DMS 273 (cell line): Measurements from ENCODE around the gene ABHD10.

Experiments
- DNase-seq: peaks from one replicate; lab custom pipeline; 2025; ENCODE audit not compliant: unreplicated experiment; lab: John Stamatoyannopoulos, UW

Gene ABHD10

GRCh38 chr3:111978583-111979433 is at the start of gene ABHD10:
Gene ABHD10 (plus strand): TSS chr3:111979026. CDS start chr3:111979062, 36 bp downstream.
- DNase-seq = peak; percentile 99

- no peak for DNase-seq
These were observed 49.3 kb upstream of the ABHD10 start for GRCh38 chr3:111929484-111929883.

- no peak for DNase-seq
These were observed 45.9 kb upstream of the ABHD10 start for GRCh38 chr3:111932946-111933345.

- no peak for DNase-seq
These were observed 42.5 kb upstream of the ABHD10 start for GRCh38 chr3:111936191-111936841.

- no peak for DNase-seq
These were observed 41.9 kb upstream of the ABHD10 start for GRCh38 chr3:111936967-111937366.

GRCh38 chr3:111937871-111938270 is 41.0 kb upstream of the ABHD10 start:
- DNase-seq = no peak

- DNase-seq = no peak
These were observed 39.0 kb upstream of the ABHD10 start for GRCh38 chr3:111939873-111940272.

GRCh38 chr3:111943533-111943932 is 35.3 kb upstream of the ABHD10 start:
- no peak for DNase-seq

GRCh38 chr3:111944372-111944771 is 34.5 kb upstream of the ABHD10 start:
- no peak for DNase-seq

GRCh38 chr3:111947231-111947630 is 31.6 kb upstream of the ABHD10 start:
- DNase-seq = no peak

- no peak for DNase-seq
These were observed 30.0 kb upstream of the ABHD10 start for GRCh38 chr3:111948786-111949185.

- no peak for DNase-seq
These were observed 29.1 kb upstream of the ABHD10 start for GRCh38 chr3:111949712-111950111.

GRCh38 chr3:111951032-111951431 is 27.8 kb upstream of the ABHD10 start:
- no peak for DNase-seq

GRCh38 chr3:111952086-111952485 is 26.7 kb upstream of the ABHD10 start:
- no peak for DNase-seq

- no peak for DNase-seq
These were observed 25.9 kb upstream of the ABHD10 start for GRCh38 chr3:111952866-111953450.

- no peak for DNase-seq
These were observed 24.4 kb upstream of the ABHD10 start for GRCh38 chr3:111954228-111954990.

GRCh38 chr3:111955876-111956275 is 22.9 kb upstream of the ABHD10 start:
- DNase-seq = no peak

- no peak for DNase-seq
These were observed 22.4 kb upstream of the ABHD10 start for GRCh38 chr3:111956449-111956848.

- no peak for DNase-seq
These were observed 21.7 kb upstream of the ABHD10 start for GRCh38 chr3:111956995-111957734.

- no peak for DNase-seq
These were observed 17.2 kb upstream of the ABHD10 start for GRCh38 chr3:111961461-111962164.
